Measurements from ENCODE around the gene PRPH.
A peak's percentile ranks its signal among the peaks of the same experiment; 100 is the strongest.
"Not testable (repeated sequence)": the region's sequence is repeated elsewhere in the genome, so short reads cannot be mapped to it uniquely, and the experiment has no call there.

The PRPH gene

DNA sequence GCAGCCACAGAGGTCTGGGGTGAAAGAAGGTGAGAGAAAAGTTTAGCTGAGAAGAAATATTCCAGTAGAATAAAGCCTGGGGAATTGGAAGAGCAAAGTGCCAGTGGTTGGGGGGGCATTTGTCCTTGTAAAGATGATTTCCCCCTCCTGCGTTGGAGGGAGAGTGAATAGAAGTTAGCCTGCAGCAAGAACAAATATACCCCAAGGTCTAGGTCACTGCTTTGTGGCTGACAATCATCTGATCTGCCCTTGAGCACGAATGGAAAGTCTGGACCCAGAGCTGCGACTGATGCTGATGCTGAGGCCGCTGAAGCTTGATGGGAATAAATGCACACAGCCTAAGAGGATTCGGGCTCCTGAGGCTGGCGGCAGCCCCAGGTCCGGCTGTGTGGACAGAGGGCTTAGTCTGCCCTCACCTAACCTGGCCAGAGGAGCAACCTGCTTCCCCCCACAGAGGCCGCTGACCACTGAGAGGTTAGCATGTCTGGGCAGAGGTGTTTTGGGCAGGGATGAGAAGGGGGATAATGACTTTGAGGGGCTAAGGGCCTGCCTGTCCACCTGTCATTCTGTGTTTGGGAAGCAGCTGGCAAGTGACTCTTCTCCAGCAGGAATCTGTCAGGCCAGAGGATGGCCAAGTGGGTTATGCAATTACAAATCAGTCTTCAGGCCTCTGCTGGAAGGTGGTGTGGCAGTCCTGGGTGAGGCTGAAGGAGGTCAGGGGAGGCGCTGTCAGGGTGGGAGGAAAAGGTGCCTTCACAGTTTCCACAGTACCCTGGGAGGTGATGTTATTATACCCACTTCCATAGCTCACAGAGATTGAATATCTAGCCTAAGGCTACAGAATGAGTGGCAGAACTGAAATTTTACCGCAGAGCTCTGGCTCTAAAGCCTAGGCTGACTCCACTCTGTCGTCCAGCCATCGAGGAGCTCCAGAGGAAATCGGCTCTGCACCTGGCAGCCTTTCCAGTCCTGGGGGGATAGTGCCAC is 18.4 kb upstream of the PRPH start:
- no peak for DNase-seq

DNA sequence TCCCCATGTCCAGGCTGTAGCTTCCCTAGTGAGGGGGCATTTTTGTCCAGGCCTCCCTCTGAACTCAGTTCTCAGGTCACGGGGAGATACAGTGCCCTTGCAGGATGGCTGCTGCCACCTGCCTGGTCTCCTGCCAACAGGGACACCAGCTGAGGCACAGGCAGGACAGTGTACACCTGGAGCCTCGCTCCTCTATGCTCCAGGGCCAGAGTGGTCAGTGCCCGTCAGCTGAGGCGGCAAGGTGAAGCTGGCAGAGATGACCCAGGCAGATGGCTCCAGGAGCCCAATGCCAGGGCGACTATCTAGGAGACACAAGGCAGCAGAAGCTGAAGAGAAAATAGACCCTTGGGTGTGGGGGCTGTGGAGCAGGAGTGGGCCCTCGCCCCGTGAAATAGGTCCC is 17.5 kb upstream of the PRPH start:
- no peak for DNase-seq

DNA sequence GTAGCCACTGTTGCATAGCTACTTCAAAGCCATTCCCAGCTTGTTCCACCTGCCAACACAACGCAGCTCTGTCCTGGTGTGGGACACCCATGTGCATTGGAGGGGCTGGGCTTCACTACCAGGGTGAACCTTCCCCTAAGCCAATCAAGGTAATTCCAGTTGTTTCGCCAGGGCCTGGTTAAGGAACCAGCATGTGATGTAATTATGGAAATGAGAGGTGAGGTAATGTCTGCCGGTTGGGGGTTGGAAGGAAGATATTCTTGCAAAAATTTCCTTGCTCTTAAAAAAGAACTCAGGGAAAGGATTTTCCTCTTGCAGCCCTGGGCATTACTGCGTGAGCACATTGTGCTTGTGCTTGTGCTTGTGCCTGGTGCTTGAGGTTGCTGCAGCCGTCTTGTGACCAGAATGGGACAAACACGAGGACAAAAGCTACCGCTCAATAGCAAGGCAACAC is 15.2 kb upstream of the PRPH start:
- DNase-seq = no peak

DNA sequence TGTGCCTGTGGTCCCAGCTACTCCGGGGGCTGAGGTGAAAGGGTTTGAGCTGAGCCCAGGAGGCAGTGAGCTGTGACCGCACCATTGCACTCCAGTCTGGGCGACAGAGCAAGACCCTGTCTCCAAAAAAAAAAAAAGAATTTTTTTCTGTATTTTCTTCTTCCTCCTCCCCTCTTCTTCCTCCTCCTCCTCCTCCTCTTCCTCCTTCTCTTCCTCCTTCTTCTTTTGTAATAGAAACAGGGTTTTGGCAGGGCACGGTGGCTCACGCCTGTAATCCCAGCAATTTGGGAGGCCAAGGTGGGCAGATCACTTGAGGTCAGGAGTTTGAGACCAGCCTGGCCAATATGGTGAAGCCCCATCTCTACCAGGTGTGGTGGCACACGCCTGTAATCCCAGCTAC is 14.4 kb upstream of the PRPH start:
- not testable (repeated sequence) for DNase-seq

DNA sequence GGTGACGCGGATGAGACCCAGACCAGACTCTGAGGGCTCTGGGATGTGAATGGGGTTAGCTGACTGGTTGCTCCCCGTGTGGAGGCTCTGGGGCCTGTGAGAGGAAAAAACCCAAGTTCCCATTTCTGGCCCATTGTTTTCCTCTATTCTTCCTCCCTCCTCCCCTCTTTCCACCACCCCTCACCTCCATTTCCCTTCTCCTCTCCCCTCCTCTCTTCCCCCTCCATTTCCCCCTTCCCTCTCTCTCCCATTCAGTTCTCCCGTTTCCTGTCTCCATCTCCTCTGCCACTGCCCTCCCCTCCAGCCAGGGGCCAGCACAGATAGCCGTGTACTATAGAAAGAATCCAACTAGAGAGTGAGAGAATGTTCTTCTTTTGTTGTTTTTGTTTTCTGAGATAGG is 12.6 kb upstream of the PRPH start:
- no peak for DNase-seq

DNA sequence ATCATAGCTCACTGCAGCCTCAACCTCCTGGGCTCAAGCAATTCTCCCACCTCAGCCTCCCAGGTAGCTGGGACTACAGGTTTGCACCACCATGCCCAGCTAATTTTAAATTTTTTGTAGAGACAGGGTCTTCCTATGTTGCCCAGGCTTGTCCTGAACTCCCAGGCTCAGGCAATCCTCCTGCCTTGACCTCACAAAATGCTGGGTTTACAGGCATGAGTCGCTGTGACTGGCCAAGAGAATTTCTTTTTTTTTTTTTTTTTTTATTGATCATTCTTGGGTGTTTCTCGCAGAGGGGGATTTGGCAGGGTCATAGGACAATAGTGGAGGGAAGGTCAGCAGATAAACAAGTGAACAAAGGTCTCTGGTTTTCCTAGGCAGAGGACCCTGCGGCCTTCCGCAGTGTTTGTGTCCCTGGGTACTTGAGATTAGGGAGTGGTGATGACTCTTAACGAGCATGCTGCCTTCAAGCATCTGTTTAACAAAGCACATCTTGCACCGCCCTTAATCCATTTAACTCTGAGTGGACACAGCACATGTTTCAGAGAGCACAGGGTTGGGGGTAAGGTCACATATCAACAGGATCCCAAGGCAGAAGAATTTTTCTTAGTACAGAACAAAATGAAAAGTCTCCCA is 12.1 kb upstream of the PRPH start:
- DNase-seq = not testable (repeated sequence)

DNA sequence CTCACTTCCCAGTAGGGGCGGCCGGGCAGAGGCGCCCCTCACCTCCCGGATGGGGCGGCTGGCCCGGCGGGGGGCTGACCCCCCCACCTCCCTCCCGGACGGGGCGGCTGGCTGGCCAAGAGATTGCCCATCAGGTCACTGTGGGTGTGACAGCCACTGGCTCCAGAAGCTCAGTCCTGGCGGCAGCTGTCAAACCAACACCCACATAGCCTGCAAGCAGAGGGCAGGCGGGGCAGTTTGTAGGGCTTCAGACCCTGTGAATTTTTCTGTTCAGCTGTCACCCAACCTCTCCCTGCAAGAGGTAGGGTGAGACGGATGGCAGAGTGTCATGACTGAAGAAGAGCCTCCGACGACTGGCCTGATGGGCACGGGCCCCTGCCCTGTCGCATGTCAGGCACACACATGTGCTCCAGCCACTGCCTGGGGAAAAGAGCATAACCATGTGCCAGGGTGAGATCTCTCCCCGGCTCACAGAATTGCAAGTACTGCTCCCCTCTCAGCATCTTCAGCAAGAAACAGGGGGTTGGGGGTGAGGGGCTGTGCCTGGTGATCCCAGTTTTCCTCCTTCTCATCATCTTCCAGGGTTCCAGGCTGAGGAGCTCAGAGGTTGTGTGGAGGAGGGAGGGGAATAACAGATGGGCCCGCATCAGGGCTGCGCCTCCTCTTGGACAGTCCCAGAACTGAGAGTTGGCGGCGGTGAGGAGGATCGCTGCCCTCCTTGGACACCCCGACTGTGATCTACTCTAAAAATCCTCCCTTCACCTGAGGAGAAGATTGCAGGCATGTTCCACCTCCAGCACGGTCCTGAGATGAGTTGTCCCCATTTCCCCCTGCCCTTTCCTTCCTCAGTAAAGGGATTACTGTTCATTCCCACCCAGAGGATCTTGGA is 11.2 kb upstream of the PRPH start:
- DNase-seq = no peak

DNA sequence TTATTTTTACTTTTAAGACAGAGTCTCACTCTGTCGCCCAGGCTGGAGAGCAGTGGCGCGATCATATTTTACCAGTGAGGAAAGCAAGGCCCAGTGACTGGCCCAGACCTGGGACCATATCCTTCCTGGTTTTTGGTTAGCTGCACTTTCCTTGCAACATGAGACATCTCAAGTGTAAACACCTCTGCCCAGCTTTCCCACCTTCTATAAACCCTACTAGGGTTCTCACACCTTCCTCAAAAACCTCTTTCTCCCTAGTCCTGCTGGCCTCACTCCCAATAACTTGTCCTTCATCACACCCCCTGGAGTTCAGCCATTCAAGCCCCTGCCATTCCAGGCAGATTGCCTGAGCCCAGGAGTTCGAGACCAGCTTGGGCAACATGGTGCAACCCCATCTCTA is 10.3 kb upstream of the PRPH start:
- DNase-seq = no peak

DNA sequence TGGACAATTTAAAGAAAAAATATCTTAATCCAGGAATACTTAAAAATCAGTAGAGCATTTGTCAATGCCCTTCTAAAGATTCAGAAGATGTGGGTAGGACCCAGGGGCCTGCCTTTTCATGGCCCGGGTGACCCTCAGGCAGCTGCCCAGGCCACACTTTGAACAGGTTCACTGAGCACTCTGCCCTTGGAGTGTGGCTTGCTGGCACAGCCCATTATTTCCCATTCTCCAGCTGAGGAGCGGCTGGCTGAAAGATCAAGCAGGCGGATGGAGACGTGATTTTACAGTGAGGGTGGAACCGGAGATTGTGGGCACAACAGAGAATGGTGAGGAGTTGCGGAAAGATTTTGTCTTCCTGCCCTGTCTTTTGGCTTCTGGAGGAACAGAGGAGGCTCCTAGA is 7.1 kb upstream of the PRPH start:
- no peak for DNase-seq

DNA sequence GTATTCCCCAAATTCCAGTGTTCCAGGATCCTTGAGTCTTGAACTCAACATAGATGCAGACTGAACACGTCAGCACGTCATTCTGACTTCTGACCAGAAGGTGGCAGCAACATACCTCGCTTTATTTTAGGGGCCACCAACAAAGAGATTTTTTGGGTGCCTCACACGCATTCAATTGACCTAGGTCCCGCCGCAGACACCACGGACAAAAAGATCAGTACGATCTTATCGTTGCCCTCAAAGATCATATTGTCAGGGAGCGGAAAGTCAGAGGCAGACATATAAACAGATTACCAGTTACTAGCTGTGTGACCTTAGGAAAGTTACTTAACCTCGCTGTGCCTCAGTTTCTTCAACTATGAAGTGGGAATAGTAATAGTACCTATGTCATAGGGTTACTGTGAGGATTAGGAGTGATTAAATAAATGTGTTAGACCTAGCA is 6.5 kb upstream of the PRPH start:
- peak; percentile 64 for DNase-seq

DNA sequence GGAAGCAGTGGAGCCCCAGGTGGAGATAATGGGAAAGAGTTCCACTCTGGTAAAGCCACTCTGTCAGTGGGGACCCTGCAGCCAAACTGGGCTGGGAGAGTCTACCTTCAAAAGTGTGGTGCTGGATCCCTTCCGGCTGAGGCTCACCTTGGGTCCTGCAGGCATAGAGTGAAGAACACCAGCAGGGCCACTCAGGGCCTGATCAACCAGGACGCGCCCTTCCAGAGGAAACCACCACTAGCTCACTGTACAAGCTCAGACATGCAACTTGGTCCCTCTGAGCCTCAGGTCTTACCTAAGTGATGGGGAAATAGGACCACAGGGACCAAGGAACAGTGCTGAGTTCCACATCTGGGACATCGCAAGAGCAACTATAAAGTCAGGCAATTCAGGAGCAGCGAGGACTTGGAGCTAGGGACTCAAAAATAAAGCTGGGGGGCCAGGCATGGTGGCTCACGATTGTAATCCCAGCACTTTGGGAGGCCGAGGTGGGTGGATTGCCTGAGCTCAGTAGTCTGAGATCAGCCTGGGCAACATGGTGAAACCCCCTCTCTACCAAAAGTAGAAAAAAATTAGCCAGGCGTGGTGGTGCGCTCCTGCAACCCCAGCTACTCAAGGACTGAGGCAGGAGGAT is 5.9 kb upstream of the PRPH start:
- DNase-seq = no peak

DNA sequence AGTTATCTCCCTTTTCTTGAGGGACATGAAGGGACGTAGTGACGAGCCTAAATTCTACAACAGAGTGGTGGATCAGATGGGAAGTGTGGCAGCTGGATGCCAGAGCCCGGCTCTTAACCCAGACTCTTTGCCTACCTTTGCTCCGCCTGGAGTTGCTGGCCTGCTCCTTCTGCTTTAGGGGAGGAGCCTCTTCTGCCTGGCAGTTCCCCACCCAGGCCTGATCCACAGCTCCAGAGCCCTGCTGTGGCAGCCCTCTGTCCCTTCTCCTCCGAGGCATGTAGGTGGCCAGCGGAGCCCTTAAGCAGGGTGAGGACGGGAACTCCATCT is 2.3 kb upstream of the PRPH start:
- no peak for DNase-seq

DNA sequence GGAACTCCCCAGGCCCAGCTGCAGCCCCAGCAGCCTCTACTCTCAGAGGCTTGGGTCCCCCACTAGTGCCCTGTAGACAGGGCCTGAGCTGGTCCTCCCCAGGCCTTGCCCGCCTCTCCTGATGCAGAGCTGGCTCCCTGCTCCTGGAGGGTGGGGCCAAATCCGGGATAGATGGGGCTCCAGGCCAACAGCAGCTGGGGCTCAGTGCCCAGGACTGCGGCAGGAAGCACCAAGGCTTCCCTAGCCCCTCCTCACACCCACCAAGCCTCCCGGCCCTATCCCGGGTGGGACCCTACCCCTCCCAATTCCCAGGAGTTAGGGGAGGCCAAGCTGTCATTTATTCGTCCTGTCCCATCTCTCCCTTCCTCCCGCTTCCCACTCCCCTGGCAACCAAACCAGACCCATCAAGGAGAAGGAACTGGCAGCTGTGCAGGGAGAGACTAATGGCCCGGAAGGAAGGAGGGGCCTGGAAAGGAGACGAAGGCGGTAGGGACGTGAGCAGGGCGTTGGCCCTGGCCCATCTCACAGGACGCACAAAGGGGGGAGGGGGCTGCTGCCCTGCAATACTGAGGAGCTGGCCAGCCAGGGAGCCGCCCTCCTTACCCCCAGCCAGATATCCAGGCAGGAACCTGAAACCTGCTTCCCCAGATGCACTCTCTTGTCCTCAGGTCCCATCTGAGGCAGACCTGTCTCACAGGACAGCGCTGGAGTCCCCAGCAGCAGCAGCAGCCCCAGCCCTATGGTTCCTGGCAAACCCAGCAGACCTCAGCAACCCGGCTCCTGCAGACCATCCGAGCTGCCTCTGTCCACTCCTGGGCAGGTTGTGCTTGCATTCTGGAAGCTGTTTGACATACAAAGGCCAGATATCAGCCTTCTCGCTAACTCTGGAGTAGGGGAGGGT is 1.6 kb upstream of the PRPH start:
- DNase-seq = no peak

DNA sequence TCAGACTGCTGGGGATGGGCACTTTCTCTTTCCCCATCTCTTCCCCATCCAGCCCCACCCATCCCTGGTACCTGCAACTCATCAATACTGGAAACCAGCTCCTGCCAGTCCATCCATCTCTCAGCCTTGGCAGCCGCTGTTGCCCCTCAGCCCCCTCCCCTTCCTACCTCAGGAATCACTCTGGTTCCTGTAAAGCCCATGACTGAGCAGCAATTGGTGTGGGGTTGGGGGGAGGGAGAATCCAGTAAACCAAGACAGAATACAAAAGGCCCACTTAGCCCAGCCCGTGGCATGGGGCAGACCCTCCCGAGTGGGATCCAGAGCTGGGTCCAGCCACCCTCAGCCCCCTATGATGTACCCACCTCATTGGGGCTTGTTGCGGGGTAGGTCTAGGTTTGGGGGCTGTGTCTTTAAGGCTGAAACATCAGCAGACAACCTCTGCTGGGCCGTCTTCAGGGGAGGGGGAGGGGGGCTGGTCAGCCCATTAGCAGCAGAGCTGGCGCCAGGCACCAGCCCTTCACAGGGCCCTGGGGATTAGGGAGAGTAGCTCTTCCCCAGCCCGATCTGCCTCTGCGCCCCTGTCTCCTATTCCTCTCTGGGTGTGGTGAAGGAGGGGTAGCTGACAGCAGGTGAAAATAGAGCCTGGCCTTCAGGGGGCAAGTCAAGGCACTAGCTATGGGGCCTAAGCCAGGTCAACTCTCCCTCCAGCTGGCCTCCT is 702 bp upstream of the PRPH start:
- no peak for DNase-seq

DNA sequence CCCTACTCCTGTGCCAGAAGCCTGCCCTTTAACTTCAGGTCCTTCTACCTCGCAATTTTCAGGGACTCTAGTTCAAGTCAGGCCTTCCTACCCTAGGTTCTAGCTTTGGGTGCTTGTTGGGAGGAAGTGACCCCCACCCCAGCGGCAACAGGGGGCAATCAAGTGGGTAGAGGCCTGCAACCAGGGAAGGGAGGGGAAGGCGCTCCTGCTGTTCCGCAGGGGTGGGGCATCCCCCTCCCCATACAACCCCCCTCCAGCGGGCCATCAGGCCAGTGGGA is 204 bp upstream of the PRPH start:
- DNase-seq = no peak

DNA sequence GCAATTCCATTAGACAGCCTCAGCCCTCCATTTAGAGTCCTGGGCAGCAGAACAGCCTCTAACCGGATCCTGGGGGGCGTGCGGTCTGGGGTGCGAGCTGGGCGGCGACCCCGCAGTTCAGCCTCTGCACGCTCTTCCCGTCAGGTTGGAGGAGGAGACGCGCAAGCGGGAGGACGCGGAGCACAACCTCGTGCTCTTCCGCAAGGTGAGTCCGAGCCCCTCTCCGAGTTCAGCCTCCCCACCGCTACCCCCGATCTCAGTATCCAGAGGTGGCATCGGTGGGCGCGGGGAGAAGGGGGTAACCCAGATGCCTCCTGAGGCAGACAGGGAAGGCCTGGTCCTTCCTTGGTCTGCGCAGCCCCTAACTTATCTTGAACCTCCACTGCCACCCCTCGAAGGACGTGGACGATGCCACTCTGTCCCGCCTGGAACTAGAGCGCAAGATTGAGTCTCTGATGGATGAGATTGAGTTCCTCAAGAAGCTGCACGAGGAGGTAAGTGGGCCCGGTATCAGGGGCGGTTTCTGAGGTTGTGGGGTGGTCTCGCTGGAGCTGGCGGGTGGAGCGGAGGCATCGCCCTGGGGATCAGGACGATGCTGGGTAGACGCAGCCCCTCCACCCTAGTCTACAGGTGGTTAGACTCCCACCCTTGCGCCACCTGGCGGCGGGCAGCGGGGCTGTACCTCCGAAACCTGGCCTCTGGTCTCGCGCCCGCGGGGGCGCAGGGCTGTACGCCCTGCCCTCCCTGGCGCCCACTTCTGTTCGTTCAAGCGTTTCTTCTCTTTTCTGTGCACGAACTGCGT is 1.3 kb downstream of the PRPH start:
- peak; percentile 60 for DNase-seq

DNA sequence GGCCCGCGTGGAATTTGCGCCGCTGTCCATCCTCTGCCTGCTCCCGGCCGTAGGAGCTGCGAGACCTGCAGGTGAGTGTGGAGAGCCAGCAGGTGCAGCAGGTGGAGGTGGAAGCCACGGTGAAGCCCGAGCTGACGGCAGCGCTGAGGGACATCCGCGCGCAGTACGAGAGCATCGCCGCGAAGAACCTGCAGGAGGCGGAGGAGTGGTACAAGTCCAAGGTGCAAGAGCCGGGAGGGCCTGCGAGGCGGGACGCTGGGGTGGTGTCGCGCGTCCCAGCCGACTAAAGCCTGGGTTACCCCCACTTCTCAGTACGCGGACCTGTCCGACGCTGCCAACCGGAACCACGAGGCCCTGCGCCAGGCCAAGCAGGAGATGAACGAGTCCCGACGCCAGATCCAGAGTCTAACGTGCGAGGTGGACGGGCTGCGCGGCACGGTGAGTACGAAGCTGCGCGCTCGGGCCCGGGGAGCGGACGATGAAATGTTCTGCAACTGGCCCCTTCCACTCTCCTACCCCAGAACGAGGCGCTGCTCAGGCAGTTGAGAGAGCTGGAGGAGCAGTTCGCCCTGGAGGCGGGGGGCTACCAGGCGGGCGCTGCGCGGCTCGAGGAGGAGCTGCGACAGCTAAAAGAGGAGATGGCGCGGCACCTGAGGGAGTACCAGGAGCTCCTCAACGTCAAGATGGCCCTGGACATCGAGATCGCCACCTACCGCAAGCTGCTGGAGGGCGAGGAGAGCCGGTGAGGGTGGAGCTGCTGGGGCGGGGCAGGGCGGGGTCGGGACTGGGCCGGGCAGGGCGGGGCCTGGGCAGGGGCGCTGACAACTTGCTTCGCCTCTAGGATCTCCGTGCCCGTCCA is 2.1 kb downstream of the PRPH start:
- peak; percentile 20 for DNase-seq

DNA sequence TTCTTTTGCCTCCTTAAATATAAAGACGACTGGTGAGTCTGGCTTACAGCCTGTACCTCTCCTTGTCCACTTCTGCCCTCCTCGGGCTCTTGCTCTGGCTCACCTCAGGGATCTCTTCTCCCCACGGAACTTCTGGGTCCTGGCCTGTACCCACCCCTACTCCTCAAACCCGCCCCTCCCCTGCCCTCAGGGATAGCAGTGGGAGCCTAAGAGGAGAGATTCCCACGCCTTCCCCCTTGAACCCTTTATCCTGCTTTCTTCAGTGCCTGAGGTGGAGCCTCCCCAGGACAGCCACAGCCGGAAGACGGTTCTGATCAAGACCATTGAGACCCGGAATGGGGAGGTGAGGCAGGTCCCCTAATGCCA is 2.7 kb downstream of the PRPH start:
- no peak for DNase-seq

DNA sequence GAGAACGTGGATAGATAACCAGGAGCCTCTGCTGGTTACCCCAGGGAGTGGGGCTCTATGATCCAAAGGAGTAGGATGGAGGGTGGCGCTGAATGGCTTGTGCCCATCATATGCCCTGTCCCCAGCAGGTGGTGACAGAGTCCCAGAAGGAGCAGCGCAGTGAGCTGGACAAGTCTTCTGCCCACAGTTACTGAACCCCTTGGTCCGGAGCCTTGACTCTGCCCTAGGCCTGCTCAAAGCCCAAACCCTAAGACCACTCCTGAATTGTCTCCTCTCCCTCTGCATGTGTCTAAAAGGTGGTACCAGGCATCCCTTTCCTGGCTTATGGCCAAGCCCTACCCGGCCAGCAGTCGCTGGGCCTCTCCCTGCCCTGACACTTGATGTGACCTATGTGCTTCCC is 3.2 kb downstream of the PRPH start:
- DNase-seq = no peak
